HUDEP-2 (cell line): ENCODE data around the gene CHST8.
"Not testable (repeated sequence)": the region's sequence is repeated elsewhere in the genome, so short reads cannot be mapped to it uniquely, and the experiment has no call there.

Experiments used
- DNase-seq, 76 experiments: peaks; one replicate each; lab custom pipeline; 2025; ENCODE audit not compliant: unreplicated experiment in 76 of 76; lab: John Stamatoyannopoulos, UW

CHST8 gene

DNA sequence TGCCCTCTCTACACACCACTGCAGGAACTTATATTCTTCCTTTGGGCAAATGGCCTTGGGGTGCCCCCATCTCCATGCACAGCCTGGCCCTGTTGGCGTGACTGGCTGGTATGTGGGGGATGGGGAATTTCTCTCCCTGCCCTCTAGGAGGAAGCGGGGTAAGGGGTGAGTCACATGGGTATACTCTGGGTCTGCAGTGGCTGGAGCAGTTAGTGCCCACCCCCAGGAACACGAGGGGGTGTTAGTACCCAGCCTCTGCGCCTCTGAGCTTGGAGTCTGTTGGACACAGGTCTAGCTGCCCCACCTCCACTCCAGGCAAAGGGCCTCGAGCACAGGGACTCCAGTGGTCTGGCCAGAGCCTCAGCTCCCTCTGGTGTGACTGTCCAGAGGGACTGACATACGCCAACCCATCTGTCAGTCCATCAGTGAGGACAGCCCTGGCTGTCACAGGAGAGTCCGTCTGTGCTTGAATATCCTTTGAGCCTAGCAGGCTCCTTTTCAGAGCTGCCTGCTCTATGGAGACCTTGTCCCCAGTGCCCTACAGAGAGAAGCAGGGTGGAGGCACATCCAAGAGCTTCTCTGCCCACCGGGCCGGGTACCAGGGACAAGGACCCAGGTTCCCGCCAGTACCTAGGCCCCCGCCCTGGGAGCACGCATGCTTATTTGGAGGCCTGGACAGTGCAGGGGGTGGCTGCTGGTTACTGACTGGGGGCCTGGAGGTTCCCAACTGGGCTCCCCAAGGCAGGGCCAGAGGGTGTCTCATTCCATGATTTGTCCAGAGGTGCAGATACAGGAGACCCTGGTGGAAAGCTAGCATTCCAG, 66.6 kb downstream of the CHST8 start:
- DNase-seq, result no peak

DNA sequence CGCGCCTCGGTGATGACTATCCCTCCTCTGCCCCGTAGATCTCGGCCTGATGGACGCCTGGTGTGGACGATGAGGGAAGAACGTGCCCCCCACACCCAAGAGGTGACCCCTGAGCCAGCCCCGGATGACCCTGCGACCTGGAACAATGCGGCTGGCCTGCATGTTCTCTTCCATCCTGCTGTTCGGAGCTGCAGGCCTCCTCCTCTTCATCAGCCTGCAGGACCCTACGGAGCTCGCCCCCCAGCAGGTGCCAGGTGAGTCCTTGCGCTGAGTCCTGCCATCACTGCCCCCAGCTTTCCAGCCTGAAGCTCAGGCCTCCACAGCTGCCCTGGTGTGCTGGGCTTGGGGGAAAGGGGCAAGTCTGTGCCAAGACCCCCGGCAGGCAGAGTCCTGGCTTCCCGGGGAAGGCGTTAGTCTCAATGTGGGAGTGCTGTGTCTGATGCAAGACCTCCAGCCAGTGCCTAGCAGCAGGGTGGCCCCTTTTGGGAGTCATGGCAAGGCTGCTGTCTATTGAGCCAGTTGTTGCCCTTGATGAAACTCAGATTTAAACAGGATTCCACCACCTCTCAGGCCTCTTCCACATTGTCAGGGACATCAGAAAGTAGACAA, 67.5 kb downstream of the CHST8 start:
- DNase-seq, result no peak

- DNase-seq, result no peak
Measured at GRCh38 chr19:33689868-33690267, 68.1 kb downstream of the CHST8 start.

DNA sequence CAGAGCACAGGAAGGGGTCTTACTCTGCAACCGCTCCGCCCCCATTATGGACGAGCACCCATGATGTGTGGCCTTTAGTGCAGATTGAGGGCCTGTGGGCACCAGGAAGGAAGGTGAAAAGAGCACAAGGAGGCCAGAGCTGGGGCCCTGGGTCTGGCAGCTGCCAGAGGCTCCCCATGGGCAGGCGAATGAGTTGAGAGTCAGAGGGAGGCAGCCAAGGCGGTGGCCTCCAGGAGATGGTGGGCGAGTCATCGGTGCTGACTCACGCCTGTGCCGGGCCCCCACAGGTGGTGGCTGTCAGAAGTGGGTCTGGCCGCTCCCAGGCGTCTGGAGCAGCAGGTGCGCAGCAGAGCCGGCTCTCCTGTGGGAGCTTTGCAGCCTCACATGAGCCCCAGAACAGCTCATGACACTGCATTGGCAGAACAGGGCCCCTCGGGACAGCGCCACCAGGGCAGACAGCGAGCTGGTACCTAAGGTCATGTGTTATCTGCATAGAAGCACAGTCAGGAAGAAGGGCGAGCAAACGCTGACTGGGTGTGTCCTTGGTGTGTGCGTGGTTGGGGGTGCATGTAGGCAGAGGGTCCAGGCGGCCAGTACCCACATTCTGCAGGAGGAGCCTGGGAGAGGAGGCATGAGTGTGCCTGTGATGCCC, 68.8 kb downstream of the CHST8 start:
- DNase-seq, result no peak

DNA sequence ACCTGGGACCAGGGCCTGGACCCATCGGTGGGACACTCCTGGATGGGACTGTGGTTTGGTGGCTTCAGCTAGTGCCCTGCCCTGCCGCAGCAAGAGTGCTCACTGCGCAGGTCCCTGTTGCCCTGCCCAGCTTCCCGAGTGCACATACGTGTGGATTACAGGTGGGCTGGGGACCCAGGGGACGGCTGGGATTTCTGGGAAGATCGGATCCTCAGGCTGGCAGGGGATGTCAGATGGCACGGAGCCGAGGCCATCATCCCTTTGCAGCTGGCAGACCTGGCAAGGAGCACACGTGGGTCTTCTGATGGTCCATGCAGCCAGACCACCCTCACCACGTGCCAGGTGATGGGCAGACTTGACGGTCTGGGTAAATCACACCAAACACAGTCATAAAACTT, 69.3 kb downstream of the CHST8 start:
- no peak for DNase-seq

- DNase-seq, result no peak
Measured at GRCh38 chr19:33691736-33692135, 70.0 kb downstream of the CHST8 start.

GRCh38 chr19:33693678-33694077, 71.9 kb downstream of the CHST8 start:
- no peak for DNase-seq

DNA sequence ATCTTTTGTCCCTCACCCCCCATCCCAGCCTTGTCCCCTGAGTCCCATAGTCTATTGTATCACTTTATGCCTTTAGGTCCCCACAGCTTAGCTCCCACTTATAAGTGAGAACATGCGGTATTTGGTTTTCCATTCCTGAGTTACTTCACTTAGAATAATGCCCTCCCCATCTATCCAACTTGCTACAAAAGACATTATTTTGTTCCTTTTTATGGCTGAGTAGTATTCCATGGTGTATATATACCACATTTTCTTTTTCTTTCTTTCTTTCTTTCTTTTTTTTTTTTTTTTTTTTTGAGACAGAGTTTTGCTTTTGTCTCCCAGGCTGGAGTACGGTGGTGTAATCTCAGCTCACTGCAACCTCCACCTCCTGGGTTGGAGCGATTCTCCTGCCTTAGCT, 73.8 kb downstream of the CHST8 start:
- not testable (repeated sequence) for DNase-seq

DNA sequence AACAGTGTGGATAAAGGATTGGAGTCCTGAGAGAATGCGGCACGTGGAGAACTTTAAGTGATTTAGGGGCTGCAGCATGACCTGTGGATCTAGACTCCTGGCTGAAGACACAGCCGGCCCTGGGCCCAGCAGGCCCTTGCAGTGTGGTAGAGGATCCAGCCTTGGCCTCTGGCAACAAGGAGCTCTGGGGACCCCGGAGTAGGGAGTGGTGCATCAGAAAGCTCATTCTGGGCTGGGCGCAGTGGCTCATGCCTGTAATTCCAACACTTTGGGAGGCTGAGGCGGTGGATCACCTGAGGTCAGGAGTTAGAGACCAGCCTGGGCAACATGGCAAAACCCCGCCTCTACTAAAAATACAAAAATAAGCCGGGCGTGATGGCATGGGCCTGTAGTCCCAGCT, 76.0 kb downstream of the CHST8 start:
- DNase-seq, result no peak

DNA sequence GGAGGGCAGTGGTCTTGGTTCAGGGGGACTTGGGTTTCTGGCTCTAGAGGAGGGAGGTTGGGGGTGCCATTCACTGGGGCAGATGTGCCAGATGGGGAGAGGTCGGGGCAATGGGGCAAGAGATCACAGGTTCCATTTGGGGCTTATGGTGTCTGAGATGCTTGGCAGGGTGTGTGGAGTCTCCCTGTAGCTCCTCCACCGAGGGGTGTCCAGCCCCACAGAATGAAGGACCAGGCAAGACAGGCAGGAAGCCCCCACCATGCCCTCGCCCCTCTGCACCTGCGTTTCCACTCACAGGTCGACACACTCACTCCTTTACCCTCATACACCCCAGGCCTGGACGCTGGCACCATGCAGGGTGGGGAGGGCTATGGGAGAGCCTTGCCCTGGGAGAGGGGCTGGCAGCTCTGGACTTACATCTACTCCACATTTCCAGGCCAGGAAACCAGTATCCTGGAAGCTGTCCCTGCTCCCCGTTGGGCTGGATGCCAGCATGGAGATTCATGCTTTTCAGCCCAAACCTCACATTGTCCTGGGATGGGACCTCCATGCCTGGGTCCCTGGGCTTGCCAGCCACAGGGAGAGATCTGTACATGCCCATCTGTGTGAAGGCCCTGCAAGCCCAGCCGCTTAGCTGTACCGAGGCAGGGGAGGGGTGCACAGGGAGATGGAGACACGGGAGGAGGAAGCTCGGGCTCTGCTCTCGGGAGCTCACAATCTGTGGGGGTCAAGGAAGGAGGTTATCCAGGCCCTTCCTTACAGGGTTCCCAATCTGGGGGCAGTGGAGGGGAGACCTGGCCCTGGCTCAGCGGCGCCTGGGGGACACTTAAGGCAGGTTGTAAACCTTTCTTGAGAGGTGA, 77.1 kb downstream of the CHST8 start:
- DNase-seq, result no peak

DNA sequence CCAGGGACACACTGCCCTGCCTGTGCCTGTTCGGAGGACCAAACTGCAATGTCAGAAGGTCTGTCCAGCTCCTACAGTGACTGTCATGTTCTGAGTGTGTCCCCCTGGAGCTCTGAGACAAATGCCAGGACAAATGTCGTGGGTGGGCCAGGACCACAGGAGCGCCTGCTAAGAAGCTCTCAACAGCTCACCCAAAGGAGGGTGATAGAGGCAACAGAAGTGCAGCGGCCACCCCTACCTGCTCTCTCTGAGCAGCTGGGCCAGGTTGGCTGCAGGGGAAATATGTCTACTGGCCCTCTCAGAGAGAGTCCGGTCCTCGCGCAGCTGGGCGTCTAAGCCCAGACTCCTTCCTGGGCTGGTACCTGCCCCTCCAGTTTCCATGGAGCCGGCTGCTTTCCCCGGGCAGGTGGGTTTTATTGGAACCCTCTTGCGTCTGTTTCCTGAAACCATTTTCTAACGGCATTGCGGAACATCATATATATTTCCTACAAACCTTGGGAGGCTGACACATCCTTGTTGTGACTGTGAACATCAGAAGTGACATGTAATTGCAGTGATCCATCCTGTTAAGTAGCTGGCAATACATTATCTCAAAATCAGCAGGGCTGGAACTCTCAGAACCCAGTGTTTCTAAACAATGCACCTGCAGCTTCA, 78.1 kb downstream of the CHST8 start:
- no peak for DNase-seq

DNA sequence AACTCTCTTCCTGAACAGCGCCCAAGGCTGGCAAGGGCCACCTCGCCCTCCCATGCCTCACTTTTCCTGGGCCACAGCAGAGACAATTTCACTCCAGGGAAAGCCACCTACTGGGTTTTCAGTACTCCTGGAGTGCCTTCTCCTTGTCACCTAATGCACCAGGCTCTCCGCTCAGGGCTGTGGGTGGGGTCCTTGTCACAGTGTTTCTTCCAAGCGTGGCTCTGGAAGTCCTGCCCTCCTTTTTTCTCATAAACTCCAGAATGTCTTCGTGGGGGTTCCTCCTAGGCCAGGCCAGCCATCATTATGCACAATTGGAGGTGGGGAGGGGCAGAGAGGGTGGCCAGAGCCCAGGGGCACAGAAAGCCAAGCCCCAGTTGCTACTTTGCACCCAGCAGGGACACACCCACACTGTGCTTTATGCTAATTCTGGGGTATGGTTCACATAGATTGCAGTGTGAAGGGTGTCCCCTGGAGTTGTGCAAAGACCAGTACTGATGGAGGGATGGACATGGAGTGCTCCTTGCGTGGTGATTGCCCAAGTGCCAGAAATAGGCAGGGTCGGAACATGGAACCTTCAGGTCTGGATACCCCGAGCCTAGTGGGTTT, 78.8 kb downstream of the CHST8 start:
- DNase-seq, result no peak

GRCh38 chr19:33701565-33701964, 79.8 kb downstream of the CHST8 start:
- DNase-seq, result no peak

- DNase-seq, result no peak
Measured at GRCh38 chr19:33702606-33703437, 81.1 kb downstream of the CHST8 start.

- DNase-seq, result no peak
Measured at GRCh38 chr19:33703438-33703750, 81.6 kb downstream of the CHST8 start.

GRCh38 chr19:33703821-33704220, 82.1 kb downstream of the CHST8 start:
- no peak for DNase-seq

GRCh38 chr19:33704271-33704670, 82.5 kb downstream of the CHST8 start:
- no peak for DNase-seq

- no peak for DNase-seq
Measured at GRCh38 chr19:33705090-33705847, 83.5 kb downstream of the CHST8 start.

DNA sequence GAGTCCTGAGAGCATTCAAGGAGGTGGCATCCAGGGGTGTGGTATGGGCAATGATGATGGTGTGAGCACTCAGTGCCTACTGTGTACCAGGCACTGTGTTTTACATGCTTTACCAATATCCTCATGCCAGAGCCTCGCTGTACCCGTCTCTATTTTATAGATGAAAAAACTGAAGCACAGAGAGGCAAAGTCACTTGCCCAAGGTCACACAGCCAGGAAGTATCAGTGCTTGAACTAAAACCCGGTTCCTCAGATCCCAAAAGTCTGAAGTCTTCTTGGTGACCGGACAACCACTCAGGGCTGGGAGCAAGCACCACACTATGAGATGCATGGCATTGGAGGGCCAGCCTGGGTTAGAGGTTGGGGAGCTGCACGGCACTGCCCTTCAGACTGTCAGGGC, 84.1 kb downstream of the CHST8 start:
- DNase-seq, result no peak
